Suppressor macrophage treated with lipopolysaccharide for 4 hours (primary cell): ENCODE measurements around the gene PRDX5.
A peak's percentile ranks its signal among the peaks of the same experiment; 100 is the strongest.
"Not testable (repeated sequence)": the region's sequence is repeated elsewhere in the genome, so short reads cannot be mapped to it uniquely, and the experiment has no call there.

Experiments used
- DNase-seq: peaks from one replicate; pipeline ENCODE4 v3.0.0-alpha.2; 2020

PRDX5 gene

GRCh38 chr11:64306563-64306875, 11.4 kb upstream of the PRDX5 start:
- no peak for DNase-seq

- DNase-seq, result no peak
These were observed 10.9 kb upstream of the PRDX5 start for GRCh38 chr11:64306876-64307622.

- DNase-seq, result not testable (repeated sequence)
These were observed 10.1 kb upstream of the PRDX5 start for GRCh38 chr11:64307795-64308194.

GRCh38 chr11:64312947-64313346, 5.0 kb upstream of the PRDX5 start:
- no peak for DNase-seq

- no peak for DNase-seq
These were observed 4.3 kb upstream of the PRDX5 start for GRCh38 chr11:64313491-64314145.

GRCh38 chr11:64314146-64314804, 3.6 kb upstream of the PRDX5 start:
- DNase-seq, result no peak

GRCh38 chr11:64314805-64315561, 2.9 kb upstream of the PRDX5 start:
- DNase-seq, result no peak

- not testable (repeated sequence) for DNase-seq
These were observed 2.0 kb upstream of the PRDX5 start for GRCh38 chr11:64315667-64316526.

- no peak for DNase-seq
These were observed 1.1 kb upstream of the PRDX5 start for GRCh38 chr11:64316672-64317324.

- DNase-seq, result peak; percentile 97
These were observed 478 bp upstream of the PRDX5 start, which contains the start of gene TRMT112 for GRCh38 chr11:64317325-64317960. TSS of gene TRMT112 (minus strand) at chr11:64317559. CDS start at chr11:64317526, 33 bp downstream.

- DNase-seq, result peak; percentile 29
These were observed 1.1 kb downstream of the PRDX5 start for GRCh38 chr11:64318766-64319761.

GRCh38 chr11:64320556-64320955, 2.6 kb downstream of the PRDX5 start:
- no peak for DNase-seq

GRCh38 chr11:64321026-64321425, 3.1 kb downstream of the PRDX5 start:
- DNase-seq, result no peak

- no peak for DNase-seq
These were observed 3.6 kb downstream of the PRDX5 start for GRCh38 chr11:64321533-64321932.

- DNase-seq, result no peak
These were observed 5.0 kb downstream of the PRDX5 start for GRCh38 chr11:64322925-64323260.

- no peak for DNase-seq
These were observed 5.5 kb downstream of the PRDX5 start for GRCh38 chr11:64323373-64323772.

GRCh38 chr11:64323984-64324383, 6.1 kb downstream of the PRDX5 start:
- not testable (repeated sequence) for DNase-seq

- no peak for DNase-seq
These were observed 7.0 kb downstream of the PRDX5 start for GRCh38 chr11:64324692-64325469.

- no peak for DNase-seq
These were observed 9.5 kb downstream of the PRDX5 start for GRCh38 chr11:64327375-64327774.
